GM18909 (cell line): ENCODE results near the gene VASN.
"Not testable (repeated sequence)": the region's sequence is repeated elsewhere in the genome, so short reads cannot be mapped to it uniquely, and the experiment has no call there.

Experiments used
- ATAC-seq: cut with Tn5 transposase; IDR thresholded peaks from one replicate; pipeline ENCODE4 v1.9.1; 2021; ENCODE audit warnings: mild to moderate bottlenecking; ENCODE audit not compliant: unreplicated experiment, poor library complexity

Gene VASN

GRCh38 chr16:4371357-4372000, at the start of gene VASN:
TSS of gene VASN (plus strand) at chr16:4371848. CDS start at chr16:4380878, 9,030 bp downstream.
- ATAC-seq: peak; percentile 55

GRCh38 chr16:4322121-4323052, 49.3 kb upstream of the VASN start:
- ATAC-seq: no peak

GRCh38 chr16:4323071-4323844, 48.4 kb upstream of the VASN start:
- no peak for ATAC-seq

- ATAC-seq: no peak
Measured at GRCh38 chr16:4323845-4324488, 47.7 kb upstream of the VASN start.

GRCh38 chr16:4324492-4325252, 47.0 kb upstream of the VASN start:
- ATAC-seq: no peak

GRCh38 chr16:4325253-4325758, 46.3 kb upstream of the VASN start:
- no peak for ATAC-seq

GRCh38 chr16:4327386-4328045, 44.1 kb upstream of the VASN start:
- no peak for ATAC-seq

- no peak for ATAC-seq
Measured at GRCh38 chr16:4328046-4328781, 43.4 kb upstream of the VASN start.

GRCh38 chr16:4328782-4329775, 42.6 kb upstream of the VASN start:
- no peak for ATAC-seq

- ATAC-seq: peak; percentile 45
Measured at GRCh38 chr16:4330277-4330874, 41.3 kb upstream of the VASN start.

GRCh38 chr16:4332083-4332482, 39.6 kb upstream of the VASN start:
- no peak for ATAC-seq

GRCh38 chr16:4332623-4333307, 38.9 kb upstream of the VASN start:
- no peak for ATAC-seq

- ATAC-seq: no peak
Measured at GRCh38 chr16:4333308-4333638, 38.4 kb upstream of the VASN start.

GRCh38 chr16:4333714-4334113, 37.9 kb upstream of the VASN start:
- not testable (repeated sequence) for ATAC-seq

GRCh38 chr16:4334724-4335495, 36.7 kb upstream of the VASN start:
- ATAC-seq: no peak
